HG03064 (cell line): ENCODE data around the gene SMIM20.

Experiments
- ATAC-seq: cut with Tn5 transposase; IDR thresholded peaks from one replicate; pipeline ENCODE4 v1.9.1; 2021; ENCODE audit warnings: low read depth; ENCODE audit not compliant: unreplicated experiment

Gene SMIM20

GRCh38 chr4:25925486-25926201 is 11.6 kb downstream of the SMIM20 start:
- no peak for ATAC-seq

GRCh38 chr4:25926462-25926861 is 12.4 kb downstream of the SMIM20 start:
- ATAC-seq, result no peak

- no peak for ATAC-seq
Measured at GRCh38 chr4:25927361-25928195, 13.6 kb downstream of the SMIM20 start.

GRCh38 chr4:25928379-25929297 is 14.6 kb downstream of the SMIM20 start:
- no peak for ATAC-seq

GRCh38 chr4:25929298-25929686 is 15.3 kb downstream of the SMIM20 start:
- ATAC-seq, result no peak

GRCh38 chr4:25930731-25931354 is 16.8 kb downstream of the SMIM20 start:
- ATAC-seq, result no peak

DNA sequence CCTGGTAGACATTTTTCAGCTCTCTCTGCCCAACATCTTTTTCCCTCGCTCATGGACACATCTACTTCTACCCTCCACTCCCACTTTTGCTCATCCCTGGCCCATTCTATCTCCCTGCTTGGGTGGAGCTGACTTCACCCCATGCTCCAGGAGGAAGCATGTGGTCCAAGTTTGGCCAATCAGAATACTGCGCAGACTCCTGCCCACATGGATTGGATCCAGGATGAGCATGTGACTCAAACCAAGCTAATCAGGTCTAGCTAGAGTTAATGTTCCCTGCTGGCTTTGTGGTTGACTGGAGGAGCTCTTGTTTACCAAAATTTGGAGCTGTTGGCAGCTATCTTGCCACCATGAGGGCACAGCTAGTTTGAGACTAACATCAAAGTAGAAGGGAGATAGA is 22.7 kb downstream of the SMIM20 start:
- no peak for ATAC-seq

GRCh38 chr4:25937801-25938200 is 23.8 kb downstream of the SMIM20 start:
- ATAC-seq, result no peak

DNA sequence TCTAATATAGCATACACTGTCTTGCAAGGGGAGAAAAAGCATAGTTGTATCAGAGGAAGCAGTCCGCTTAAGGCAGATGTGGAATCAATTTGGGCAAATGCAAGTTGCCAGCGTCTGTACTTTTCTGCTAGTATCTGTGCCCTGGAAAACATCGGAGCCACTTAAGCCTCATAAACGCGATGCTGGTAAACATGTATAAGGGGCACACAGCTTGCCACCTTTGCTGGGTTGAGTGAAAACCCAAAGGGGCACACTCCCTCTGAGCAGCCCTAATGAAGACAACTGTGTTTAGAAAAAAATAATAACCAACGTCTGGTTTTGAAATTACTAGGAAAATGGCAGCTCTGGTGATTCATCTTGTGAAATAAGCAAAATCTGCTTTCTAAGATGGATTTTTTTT is 24.3 kb downstream of the SMIM20 start:
- ATAC-seq, result peak; percentile 19

GRCh38 chr4:25938787-25939186 is 24.8 kb downstream of the SMIM20 start:
- ATAC-seq, result peak; percentile 94

GRCh38 chr4:25939330-25939729 is 25.3 kb downstream of the SMIM20 start:
- ATAC-seq, result no peak

DNA sequence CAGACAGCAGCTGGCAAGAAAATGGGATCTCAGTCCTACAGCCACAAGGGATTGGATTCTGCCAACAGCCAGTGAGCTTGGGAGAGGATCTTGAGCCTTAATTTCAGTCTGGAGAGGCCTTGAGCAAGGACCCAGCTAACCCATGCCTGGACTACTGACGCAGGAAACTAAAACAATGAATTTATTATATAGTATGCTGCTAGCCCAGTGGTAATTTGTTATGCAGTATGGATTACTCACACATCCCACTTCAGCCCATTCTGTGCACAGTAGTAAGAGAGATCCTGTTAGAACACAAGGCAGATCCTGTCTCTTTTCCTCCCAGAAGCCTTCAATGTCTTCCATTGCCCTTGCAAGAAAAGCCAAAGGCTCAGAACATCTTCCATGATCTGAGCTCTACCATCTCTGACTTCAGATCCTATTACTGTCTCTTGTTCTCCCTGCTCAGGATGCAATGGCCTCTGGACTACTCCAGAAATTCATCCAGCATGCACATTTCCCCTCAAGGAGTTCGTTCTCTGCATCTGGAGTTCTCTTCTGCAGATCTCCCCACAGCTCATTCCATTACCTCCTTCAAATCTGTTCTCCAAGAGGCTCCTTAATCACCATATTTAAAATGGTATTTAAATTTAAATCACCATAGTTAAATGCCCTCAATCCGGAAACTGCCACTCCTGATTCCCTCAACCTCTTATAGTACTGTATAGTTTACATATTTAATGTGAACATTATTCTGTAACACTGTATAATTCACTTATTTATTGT is 27.6 kb downstream of the SMIM20 start:
- ATAC-seq, result no peak

DNA sequence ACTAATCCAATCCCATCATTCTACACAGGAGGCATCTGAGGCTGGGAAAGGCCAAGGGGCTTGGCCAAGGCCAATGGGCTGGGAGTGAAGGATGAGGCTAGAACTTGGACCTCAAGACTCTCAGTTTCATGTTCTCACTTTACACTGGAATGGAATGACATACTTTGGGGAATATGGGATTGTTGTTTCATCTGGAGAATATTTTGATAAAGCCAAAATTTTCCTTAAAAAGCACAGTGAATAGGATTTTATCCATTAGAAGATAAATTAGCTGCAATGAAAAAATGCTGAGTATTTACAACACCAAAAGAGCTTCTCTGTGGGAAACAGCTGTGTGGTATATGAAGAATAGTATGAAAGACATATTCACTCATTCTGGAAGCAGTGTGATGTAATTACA is 29.3 kb downstream of the SMIM20 start:
- no peak for ATAC-seq

GRCh38 chr4:25943805-25944204 is 29.8 kb downstream of the SMIM20 start:
- ATAC-seq, result no peak

- ATAC-seq, result no peak
Measured at GRCh38 chr4:25948051-25948450, 34.0 kb downstream of the SMIM20 start.

DNA sequence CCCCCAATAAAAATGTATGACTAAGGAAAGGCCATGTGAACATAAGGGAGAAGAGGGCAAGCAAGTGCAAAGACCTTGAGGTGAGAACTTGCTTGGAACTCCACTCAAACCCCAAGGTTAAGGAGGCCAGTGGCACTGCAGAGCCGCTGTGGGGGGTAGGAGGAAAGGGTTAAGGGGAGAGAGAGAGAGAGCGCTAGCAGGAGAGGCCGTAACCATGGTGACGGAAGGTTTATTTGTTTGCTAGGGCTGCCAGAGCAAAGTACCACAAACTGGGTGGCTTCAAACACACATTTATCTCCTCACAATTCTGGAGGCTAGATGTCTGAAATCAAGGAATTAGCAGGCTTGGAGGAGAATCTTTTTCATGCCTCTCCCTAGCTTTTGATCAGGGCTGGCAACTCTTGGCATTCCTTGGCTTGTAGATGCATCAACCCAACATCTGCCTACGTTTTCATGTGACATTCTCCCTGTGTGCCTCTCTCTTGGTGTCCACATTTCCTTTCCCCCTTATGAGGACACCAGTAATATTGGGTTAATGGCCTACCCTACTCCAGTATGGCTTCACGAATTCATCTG is 35.2 kb downstream of the SMIM20 start:
- ATAC-seq, result no peak

DNA sequence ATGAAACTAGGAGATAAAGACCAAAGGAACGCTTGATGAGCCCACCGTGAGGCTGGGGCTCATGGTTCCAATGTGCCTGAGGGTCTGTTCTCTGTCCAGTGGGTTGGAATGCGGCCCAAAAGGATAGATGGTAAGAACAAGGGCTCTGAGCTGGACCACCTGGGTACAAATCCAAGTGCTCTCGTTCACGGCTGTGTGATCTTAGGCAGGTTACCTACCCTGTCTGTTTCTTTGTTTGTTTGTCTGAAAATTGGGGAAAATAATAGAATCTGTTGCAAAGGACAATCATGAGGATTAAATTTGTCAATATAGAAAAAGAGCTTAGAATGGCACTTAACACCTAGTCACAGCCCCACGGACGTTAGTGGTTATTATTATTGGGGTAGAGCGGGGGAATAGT is 36.0 kb downstream of the SMIM20 start:
- ATAC-seq, result no peak

- ATAC-seq, result no peak
Measured at GRCh38 chr4:25950461-25951389, 36.7 kb downstream of the SMIM20 start.
